ENCODE results near the gene MFNG. TPM values are rescaled to one million over a fixed set of nuclear protein-coding genes. Genes with fewer than 3 reads are reported as not detected.

Gene MFNG
- total RNA-seq, 3 donors from 2014 or later: 9.4 to 20.6 (median 17.8) TPM

GRCh38 chr22:37491559-37492427 is 5.6 kb upstream of the MFNG start:
- Histone ChIP-seq H3K27me3 (no peaks in the 10 kb centered on the region), H3K27ac (no peak overlapping the region), H3K9me3 (no peaks in the 10 kb centered on the region), H3K4me1 (no peaks in the 10 kb centered on the region), H3K4me3 (no peak overlapping the region), H3K36me3 (no peaks in the 10 kb centered on the region)
- intact Hi-C loops (cut with DNase I; ENCODE audit: low total_unique reads): no loop called here
- no peak for DNase-seq (ENCODE audit: low spot score in 2 of 2)
- TF ChIP-seq POLR2A (IDR thresholded peaks at IDR 0.05): no peak
- no peak for TF ChIP-seq CTCF (IDR thresholded peaks at IDR 0.05)
- TF ChIP-seq POLR2AphosphoS5 (IDR thresholded peaks at IDR 0.05): no peak

DNA sequence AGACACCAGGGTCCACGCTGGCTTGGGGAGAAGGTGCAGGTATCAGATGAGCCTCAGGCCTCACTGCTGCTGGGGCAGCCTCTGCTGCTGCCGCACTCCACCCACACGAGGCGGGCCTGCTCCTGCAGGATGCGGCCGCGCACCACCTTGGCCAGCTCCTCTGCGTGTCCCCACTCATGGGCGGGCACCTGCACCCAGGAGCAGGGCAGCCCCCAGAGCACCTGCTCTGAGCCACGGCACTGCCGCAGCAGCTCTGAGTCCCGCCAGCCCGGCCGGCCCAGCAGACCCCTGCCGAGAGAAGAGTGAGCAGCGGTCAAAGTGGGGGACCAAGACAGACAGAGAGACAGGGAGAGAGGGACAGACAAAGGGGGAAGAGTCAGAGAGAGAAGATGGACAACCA is 4.9 kb upstream of the MFNG start:
- DNase-seq (ENCODE audit: low spot score in 2 of 2): no peak
- TF ChIP-seq CTCF (IDR thresholded peaks at IDR 0.05) (no peak), POLR2AphosphoS5 (IDR thresholded peaks at IDR 0.05) (no peak), POLR2A (IDR thresholded peaks at IDR 0.05) (no peak)
- no peaks in the 10 kb centered on the region for H3K9me3 ChIP-seq

GRCh38 chr22:37489983-37490382 is 3.8 kb upstream of the MFNG start:
- intact Hi-C loops (cut with DNase I; ENCODE audit: low total_unique reads): no loop called here
- Histone ChIP-seq H3K27ac (no peak overlapping the region), H3K4me3 (no peak overlapping the region), H3K36me3 (no peaks in the 10 kb centered on the region), H3K4me1 (peaks cover 0 to 5% of the 10 kb centered on the region in 2 donors), H3K27me3 (no peaks in the 10 kb centered on the region), H3K9me3 (no peaks in the 10 kb centered on the region)
- no peak for DNase-seq (ENCODE audit: low spot score in 2 of 2)
- no peak for TF ChIP-seq POLR2AphosphoS5 (IDR thresholded peaks at IDR 0.05)
- TF ChIP-seq CTCF (IDR thresholded peaks at IDR 0.05): no peak
- TF ChIP-seq POLR2A (IDR thresholded peaks at IDR 0.05): no peak

More for the DNA sequence above, 4.9 kb upstream of the MFNG start:
- H3K4me3 ChIP-seq: no peak overlapping the region
- H3K27me3 ChIP-seq: no peaks in the 10 kb centered on the region
- intact Hi-C loops (cut with DNase I; ENCODE audit: low total_unique reads): no loop called here
- H3K27ac ChIP-seq: no peak overlapping the region
- peaks cover 0 to 3% of the 10 kb centered on the region in 2 donors for H3K4me1 ChIP-seq
- no peaks in the 10 kb centered on the region for H3K36me3 ChIP-seq

GRCh38 chr22:37488337-37489135 is 2.4 kb upstream of the MFNG start:
- Histone ChIP-seq H3K27me3 (no peaks in the 10 kb centered on the region), H3K4me1 (peaks cover 0 to 5% of the 10 kb centered on the region in 2 donors), H3K27ac (no peak overlapping the region), H3K9me3 (no peaks in the 10 kb centered on the region), H3K36me3 (no peaks in the 10 kb centered on the region), H3K4me3 (no peak overlapping the region)
- intact Hi-C loops (cut with DNase I; ENCODE audit: low total_unique reads): no loop called here
- TF ChIP-seq CTCF (IDR thresholded peaks at IDR 0.05) (no peak), POLR2A (IDR thresholded peaks at IDR 0.05) (no peak), POLR2AphosphoS5 (IDR thresholded peaks at IDR 0.05) (no peak)
- DNase-seq (ENCODE audit: low spot score in 2 of 2): no peak

DNA sequence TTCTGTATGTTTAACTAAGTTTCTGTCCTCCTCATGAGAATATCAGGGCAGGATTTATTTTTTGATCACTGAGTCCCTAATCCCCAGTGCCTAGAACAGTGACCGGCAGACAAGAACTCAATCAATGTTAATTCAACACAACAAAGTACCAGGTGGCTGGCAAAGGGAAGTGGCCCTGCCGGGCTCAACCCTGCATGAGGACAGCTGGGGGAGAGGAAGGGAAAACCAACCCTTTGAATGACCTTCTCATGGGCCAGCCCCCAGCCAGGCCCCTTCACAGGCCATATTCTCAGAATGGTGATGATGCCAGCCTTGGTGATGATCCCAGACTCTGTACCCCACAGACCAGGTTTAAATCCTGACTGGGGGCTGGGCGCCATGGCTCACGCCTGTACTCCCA is 1.4 kb upstream of the MFNG start:
- H3K27me3 ChIP-seq: no peaks in the 10 kb centered on the region
- DNase-seq (ENCODE audit: low spot score in 2 of 2): no peak
- peaks cover 0 to 5% of the 10 kb centered on the region in 2 donors for H3K4me1 ChIP-seq
- no peaks in the 10 kb centered on the region for H3K36me3 ChIP-seq
- intact Hi-C loops (cut with DNase I; ENCODE audit: low total_unique reads): no loop called here
- no peak overlapping the region for H3K4me3 ChIP-seq
- H3K9me3 ChIP-seq: no peaks in the 10 kb centered on the region
- no peak overlapping the region for H3K27ac ChIP-seq
- TF ChIP-seq POLR2A (IDR thresholded peaks at IDR 0.05): no peak
- TF ChIP-seq CTCF (IDR thresholded peaks at IDR 0.05): no peak
- no peak for TF ChIP-seq POLR2AphosphoS5 (IDR thresholded peaks at IDR 0.05)
